ENCODE measurements around the gene RNU1-4. TPM values are rescaled to one million over a fixed set of nuclear protein-coding genes. Genes with fewer than 3 reads are reported as not detected.
"Not testable (repeated sequence)": the region's sequence is repeated elsewhere in the genome, so short reads cannot be mapped to it uniquely, and the experiment has no call there.

RNU1-4 gene
- total RNA-seq: 6,195 TPM
- long read RNA-seq: 0 reads

DNA sequence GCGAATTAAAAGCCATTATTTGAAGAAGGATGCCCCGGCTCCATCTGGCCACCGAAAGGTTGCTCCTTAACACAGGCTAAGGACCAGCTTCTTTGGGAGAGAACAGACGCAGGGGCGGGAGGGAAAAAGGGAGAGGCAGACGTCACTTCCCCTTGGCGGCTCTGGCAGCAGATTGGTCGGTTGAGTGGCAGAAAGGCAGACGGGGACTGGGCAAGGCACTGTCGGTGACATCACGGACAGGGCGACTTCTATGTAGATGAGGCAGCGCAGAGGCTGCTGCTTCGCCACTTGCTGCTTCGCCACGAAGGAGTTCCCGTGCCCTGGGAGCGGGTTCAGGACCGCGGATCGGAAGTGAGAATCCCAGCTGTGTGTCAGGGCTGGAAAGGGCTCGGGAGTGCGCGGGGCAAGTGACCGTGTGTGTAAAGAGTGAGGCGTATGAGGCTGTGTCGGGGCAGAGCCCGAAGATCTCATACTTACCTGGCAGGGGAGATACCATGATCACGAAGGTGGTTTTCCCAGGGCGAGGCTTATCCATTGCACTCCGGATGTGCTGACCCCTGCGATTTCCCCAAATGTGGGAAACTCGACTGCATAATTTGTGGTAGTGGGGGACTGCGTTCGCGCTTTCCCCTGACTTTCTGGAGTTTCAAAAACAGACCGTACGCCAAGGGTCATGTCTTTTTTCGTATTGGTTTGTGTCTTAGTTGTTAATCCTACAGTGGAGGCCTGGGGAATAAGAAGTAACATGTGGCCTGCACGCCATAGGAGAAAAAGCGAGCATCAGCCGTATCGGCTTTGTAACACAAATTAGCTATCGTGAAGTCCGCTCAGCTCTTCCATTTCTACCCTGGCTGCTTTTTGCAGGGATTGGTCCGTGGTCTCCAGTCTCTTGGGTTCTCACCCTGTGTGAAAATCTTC is at the start of gene RNU1-4:
Gene RNU1-4 (plus strand): TSS at position 470 of the 918 bp plus-strand sequence.
- intact Hi-C loops (cut with DNase I); DNase-seq (ENCODE audit: low spot score): not testable (repeated sequence)

DNA sequence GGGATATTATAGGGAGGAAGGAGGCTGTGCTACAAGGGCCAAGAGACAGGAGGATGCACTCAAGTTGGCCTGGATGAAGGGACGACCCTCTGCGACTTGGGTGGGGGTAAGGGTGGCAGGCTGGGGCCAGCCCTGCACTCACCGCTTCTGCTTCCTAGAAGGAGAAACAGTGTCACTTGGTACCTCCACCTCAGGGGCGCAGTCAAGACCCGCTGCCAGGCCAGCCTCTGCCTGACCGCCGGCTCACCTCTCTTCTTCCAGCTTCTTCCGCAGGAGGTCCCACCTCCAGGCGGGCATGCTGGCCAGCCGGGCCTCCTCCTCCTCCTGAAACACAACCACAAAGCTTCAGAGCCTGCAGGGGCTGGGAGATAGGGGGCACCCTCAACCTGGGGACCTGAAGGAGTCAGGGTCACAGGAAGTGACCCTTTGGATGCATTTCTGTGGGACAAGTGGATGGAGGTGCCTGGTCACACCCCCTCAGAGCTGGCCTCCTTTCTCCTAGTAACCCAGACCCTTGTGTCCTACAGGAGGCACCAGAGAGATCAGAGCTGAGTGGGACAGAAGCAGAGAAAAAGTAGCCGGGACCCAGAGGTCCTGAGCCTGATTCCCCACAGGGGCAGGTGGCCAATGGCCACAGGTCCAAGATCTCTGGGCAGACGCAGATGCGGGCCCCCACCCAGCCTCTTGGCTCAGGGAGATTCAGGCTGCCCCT is 49.2 kb upstream of the RNU1-4 start:
- intact Hi-C loops (cut with DNase I); DNase-seq (ENCODE audit: low spot score): not testable (repeated sequence)

DNA sequence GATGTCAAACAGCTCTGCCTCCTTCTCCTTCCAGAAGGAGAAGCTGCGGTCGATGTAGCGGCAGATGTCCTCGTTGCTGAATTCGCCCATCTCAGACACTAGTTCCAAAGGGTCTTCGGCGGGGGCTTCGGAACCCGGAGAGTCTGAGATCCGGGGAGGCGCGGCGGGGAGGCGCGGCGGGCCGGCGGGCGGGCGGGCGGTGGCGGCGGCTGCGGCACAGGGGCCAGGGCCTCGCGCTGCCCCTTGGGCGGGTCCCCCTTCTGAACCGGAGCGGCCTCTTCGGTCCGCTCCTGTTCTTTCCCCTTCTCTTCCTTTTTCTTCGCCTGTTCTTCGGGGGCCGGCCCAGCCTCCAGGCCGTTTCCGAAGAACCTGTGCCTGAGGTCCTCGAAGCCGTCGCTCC is 48.0 kb upstream of the RNU1-4 start:
- intact Hi-C loops (cut with DNase I): not testable (repeated sequence)

DNA sequence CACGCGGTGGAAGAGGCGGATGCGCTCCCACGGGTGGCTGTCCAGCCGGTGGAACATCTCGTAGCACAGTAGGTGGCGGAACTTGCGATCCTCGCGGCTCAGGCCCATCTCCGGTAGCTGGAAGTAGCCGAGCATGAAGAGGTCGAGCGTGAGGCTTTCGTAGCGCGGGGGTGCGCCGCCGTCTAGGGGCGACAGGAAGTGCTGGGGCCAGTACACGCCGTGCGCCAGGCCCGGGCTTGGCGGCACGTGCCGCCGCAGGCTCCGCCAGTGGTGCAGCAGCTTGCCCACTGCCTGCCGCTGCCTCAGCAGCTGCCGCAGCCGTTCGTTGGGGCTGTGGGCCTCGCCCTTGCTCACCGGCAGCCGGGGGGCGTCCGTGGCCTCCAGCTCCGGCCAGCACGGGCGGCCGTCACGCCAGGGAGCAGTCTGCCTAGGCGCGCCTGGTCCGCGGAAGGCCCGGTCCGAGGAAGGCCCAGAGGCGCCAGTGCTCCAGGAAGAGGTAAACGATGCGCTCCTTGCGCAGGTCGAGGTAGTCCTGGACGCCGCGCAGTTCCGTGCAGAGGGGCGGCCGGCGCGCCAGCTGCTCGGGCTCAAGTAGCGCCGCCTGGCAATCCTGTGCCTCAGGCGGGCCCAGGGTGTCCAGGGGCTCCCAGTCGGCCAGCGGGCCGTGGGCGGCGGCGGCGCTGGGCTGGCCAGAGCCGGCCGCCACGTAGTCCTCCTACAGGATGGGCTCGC is 47.4 kb upstream of the RNU1-4 start:
- DNase-seq (ENCODE audit: low spot score); intact Hi-C loops (cut with DNase I): not testable (repeated sequence)

More for the DNA sequence above, 48.0 kb upstream of the RNU1-4 start:
- not testable (repeated sequence) for DNase-seq (ENCODE audit: low spot score)

DNA sequence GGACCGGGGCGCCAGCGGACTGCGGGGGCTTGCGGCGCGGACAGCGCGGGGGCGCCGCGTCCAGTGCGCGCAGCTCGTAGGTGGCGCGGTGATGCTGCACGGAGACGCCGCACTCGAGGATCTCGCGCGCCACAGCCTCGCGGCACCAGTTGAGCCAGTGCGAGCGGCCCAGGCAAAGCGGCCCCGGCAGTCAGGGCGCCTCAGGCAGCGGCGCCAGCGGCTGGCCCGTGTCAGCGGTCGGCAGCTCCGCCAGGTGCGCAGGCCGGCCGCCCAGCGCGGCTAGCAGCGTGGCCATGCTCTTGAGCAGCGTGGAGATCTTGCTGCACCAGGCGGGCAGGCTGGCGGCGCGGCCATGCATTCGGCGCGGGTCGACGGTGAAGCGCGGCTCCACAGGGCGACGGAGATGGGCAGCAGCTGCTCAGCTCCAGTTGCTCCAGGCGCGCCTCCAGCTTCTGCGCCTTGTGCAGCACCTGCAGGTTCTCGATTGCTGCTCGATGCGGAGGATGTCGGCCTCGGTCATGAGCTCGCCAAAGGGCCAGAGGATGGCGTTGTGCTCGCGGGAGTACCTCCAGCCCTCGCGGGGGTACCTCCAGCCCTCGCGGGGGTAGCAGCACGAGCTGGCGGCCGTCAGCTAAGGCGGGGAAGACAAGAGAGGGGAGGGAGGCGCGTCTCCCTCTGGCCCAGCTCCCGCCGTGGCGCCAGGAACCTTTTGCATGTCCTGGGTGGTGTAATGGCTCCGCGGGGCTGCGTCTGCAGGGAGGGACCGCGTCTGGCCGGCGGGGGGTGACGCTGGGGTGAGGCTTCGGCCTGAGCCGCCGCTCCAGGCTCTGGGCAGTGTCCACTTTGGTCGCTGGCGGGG is 46.6 kb upstream of the RNU1-4 start:
- intact Hi-C loops (cut with DNase I); DNase-seq (ENCODE audit: low spot score): not testable (repeated sequence)

DNA sequence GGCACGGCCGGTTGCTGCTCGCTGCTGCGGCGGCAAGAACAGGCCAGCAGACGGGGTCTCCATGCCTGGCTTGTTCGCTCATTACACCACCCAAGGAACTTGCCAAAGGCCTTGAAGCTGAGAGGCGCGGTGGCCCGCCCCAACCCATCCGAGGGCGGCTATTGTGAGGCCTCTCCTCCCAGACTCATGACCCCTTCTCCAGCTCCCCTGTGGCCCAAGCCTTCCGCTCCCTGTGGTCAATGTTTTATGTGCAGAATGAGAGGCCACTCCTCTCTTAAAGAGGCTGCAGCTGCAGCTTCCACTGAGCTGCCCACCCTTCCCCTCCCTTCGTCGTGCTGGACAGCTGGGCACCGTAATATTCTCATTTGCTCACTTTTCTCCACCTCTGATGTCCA is 46.0 kb upstream of the RNU1-4 start:
- intact Hi-C loops (cut with DNase I); DNase-seq (ENCODE audit: low spot score): not testable (repeated sequence)

DNA sequence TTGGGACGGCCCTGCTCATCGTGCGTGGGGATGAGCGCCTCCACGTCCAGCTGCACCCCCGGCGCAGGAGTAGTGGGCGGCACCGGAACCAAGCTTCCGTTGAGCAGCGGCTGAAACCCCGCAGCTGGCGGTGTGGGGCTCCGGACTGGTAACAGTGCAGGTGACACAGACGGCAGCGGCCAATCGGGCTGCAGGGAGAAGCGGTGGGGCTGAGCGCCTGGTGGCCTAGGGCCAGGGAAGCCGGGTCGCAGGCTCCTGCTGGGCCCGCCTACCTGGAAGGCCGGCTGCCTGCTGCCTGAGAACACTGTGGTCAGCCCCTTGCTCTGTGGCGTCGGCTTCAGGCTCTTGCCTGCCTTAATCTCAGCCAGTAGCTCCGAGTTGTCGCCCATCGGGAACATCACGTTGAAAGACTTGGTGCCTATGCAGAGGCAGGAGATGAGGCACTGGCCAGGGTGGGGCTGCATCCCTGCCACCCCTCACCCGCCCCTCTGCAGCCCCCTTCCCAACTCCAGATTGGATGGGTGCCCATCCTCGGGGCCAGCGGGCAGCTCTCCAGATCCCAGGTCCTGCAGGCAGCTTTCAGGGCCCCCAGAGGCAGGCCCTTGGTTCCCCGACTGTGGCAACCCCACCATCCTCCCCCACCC is 43.7 kb upstream of the RNU1-4 start:
- intact Hi-C loops (cut with DNase I); DNase-seq (ENCODE audit: low spot score): not testable (repeated sequence)

DNA sequence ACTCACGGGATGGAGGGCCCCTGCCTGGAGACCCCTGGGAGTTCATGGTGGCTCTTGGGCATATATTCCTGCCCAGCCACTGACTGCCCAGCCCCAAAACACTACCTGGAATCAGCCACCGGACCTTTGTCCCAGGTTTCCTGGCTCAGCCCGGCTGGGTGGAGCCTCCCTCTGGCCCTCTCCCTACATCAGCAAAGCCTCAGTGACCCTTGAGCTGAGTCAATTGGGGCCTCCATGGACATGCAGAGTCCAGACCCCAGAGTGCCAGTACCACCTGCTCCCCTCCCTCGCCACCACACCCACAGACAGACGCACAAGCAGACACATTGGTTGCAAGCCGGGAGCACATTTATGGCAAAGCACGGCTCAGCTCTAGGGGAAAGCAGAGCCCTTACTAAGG is 43.2 kb upstream of the RNU1-4 start:
- intact Hi-C loops (cut with DNase I); DNase-seq (ENCODE audit: low spot score): not testable (repeated sequence)

DNA sequence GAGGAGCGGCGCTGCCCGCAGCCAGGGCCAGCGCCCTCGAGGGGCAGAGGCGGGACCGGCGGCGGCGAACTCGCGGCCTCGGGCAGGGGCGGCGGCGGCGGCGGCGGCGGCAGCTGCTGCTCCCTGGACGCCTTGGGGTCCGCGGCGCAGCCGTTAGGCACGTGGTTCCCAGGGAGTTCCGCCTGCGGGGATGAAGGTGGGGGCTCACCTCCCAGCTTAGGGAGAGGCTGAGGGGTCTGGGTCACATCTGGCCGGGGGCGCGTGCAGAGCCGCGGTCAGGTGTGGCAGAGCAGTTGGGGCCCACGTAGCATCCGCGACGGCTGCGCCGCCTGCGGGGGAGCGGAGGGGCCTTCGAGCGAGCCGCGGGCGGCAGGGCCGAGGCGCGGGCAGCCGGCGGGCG is 40.9 kb upstream of the RNU1-4 start:
- intact Hi-C loops (cut with DNase I); DNase-seq (ENCODE audit: low spot score): not testable (repeated sequence)

DNA sequence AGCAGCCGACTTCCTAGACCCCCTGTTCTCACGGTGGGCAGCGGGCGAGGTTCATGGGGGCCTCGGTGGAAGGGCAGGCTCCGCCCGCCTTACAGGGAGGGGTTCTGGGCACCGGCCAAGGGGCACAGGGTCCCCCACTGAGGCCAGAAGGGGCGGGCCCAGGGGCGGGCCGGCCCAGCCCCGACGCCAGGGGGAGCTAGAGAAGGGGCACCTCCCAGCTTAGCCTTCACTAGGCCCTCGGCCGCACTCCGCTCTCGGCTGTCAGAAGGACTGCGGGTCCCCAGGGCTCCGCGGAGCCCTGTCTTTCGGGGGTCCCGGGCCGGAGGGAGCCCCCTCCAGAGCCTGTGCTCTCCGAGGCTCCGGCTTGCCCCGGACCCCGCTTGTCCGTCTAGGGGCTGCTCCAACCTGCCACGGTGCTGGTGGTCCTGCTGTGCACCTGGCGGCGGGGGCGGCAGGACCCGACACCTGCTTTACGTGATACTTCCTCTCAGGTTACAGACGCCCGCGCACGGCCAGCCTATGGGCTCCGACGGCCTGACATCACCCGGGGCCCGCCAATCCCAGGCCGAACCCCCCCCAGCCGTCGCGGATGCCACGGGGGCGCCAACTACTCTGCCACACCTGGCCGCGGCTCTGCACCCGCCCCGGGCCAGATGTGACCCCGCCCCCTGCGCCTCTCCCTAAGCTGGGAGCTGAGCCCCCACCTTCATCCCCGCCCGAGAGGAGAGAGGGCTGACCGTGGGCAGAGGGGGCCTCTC is 40.0 kb upstream of the RNU1-4 start:
- DNase-seq (ENCODE audit: low spot score); intact Hi-C loops (cut with DNase I): not testable (repeated sequence)

DNA sequence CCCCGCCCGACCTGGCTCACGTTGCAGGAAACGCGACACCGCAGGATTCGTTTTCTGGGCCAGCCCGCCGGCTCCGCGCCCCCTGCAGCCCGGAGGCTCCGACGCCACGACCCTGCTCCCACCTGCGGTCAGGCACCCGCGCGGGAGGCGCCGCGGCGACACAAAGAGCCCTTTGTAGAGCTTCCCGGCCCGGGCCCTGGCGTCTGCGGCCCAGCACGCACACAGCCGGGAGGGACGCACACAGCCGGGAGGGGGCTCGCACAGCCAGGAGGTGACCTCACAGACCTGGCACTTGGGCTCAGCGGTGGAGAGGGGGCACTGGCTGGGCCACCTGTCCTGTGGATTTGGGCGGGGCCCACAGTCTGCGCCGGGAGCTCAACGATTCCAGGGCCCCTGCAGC is 39.1 kb upstream of the RNU1-4 start:
- DNase-seq (ENCODE audit: low spot score); intact Hi-C loops (cut with DNase I): not testable (repeated sequence)

DNA sequence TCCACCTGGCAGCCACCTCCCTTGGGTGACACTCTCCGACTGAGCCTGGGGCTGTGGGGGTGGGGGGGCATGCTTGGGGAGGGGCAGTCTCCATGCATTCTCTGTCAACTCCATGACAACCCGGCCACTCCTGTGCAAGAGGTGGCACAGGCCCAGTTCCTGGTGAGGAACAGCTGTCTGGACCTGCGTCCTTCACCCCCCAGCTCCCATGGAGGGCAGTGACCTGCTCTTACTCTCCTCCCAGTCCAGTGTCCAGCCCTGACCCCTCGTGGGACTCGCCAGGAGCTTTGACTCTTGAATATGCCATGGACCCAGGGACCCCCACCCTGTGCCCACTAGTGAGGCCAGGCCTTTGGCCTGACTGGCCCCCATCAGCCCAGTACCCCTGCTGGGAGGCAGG is 38.0 kb upstream of the RNU1-4 start:
- DNase-seq (ENCODE audit: low spot score); intact Hi-C loops (cut with DNase I): not testable (repeated sequence)

DNA sequence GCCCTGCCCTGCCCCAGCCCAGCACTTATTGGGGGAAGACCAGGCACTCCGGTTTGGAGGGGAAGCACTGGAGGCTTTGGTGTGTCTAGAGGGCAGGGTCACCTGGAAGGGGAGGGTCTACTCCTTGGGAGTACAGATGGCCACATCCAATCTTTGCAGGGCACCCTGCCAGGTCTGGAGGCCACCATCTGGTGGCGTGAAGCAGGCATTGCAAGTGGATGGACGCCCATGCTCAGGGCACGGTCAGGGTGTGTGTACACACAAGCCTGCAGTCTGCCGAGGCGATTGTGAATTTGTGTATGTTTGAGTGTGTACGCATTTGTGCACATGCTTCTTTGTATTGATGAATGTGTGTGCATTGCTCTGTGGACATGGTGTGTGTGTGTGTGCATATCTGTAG is 37.2 kb upstream of the RNU1-4 start:
- DNase-seq (ENCODE audit: low spot score); intact Hi-C loops (cut with DNase I): not testable (repeated sequence)

DNA sequence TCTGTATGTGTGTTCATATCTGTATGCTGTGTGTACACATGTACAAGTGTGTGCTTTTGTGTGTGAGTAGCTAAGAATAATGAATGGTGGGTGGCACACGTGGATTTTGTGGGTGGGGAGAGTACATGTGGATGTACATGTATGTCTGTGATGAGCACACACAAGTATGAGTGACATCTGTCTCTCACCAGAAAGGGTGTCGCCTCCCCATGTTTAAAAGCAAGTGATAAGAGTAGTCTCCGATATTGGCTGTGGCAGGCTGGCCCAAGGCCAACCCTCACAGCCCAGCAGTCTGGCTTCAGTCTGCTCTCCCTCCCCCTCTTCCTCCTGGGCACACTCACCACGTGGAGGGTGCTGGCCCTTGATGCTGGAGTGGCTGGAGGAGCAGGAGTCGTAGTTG is 36.7 kb upstream of the RNU1-4 start:
- intact Hi-C loops (cut with DNase I); DNase-seq (ENCODE audit: low spot score): not testable (repeated sequence)

DNA sequence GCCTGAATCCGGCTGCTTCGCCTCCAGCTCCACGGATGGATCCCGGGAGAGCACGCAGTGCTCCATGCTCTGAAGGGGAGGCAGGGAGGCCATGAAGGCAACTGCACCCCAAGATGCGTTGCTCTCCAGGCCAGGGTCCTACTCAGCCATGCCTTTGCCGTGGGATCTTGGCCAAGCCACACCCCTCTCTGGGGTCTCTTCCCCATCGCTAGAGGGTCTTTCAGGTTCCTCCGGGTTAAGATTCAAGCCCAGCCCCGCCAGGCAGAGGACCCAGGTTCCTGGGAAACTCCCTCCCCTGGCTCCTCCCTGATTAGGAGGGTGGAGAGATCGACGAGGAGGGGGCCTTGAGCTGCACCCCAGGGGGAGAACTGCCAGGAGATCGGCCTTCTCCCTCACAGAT is 36.2 kb upstream of the RNU1-4 start:
- intact Hi-C loops (cut with DNase I); DNase-seq (ENCODE audit: low spot score): not testable (repeated sequence)

DNA sequence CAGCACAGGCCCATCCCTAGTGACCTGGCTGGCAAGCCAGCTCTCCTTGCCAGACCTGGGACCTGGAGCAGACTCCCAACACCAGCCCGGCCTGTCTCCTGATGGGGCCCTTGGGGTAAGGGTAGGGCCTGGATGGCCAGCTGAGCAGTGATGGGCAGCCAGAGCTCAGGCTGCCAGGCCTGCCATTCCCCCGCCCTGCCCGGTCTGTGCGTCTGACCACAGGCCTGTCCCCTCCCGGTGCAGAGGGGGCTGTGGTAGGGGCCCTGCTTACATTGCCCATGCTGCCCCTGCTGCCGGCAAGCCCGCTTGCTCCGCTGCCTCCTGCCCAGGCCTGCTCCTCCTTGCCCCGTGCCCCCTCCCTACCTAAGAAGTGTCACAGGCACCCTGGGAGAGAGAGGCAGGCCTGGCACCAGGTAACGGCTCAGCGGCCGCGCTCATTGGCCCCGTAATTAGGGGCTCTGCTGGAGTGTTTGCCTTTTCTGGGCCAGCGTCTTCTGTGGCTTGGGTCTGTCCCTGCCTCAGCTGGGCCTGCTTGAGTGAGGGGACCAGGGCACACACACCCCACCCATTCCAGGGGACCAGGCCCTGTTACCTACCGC is 35.7 kb upstream of the RNU1-4 start:
- DNase-seq (ENCODE audit: low spot score); intact Hi-C loops (cut with DNase I): not testable (repeated sequence)

DNA sequence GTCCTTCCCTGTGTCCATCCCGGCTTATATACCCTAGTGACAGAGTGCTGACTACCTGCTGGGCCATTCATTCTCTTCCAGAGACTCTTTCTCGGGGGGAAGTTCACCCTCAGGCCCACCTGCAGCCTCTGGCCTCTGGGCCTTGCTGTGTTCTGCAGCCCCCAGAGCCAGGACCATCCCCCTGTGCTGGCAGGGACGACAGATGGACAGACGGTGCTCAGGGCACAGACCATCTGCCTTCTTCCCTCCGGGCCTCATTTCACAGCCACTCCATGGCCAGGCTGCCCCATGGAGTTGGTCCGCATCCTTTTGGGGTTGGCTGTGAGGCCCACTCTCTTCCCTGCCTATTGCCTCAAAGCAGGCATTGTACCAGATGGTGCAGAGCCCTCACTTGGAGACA is 34.0 kb upstream of the RNU1-4 start:
- intact Hi-C loops (cut with DNase I); DNase-seq (ENCODE audit: low spot score): not testable (repeated sequence)
